Left colon (tissue), 2 donors: ENCODE data around the gene MRE11. TPM values are rescaled to one million over a fixed set of nuclear protein-coding genes. Genes with fewer than 3 reads are reported as not detected.

Experiments
- ATAC-seq: fragments of 200-7000 bp; cut with Tn5 transposase; one replicate; pipeline ENCODE4 v1.9.1; 2020; ENCODE audit warnings: mild to moderate bottlenecking, moderate library complexity
- DNase-seq, 2 donors: peaks; one replicate each; pipeline ENCODE4 v3.0.0-alpha.2; 2020
- intact Hi-C, 2 donors: fragments of 100-400 bp; cut with DNase I in 1 of 2; cut with micrococcal nuclease in 1 of 2; formaldehyde crosslinking; loops; one replicate each; pipeline versions ENCODE4 v1.11.2 to v1.14.0; 2022; cut with DNase I, micrococcal nuclease
- total RNA-seq, 2 donors: library from RNA; stranded (reverse); fragmentation: NEBNext Ultra II Directional; extraction: Animal tissue kit (Norgen Biotek cat#: 25700); gene quantifications; one replicate each; pipeline ENCODE4 v1.2.1, GENCODE V29; 2021
- donor health status: DM: no; HTN: no; CAD: no.
- donor health status: DM: yes; HTN: yes; CAD: no.

The MRE11 gene
- total RNA-seq, 2 donors from 2014 or later: 10.5 to 11.4 TPM

GRCh38 chr11:94450048-94450447, 43.6 kb downstream of the MRE11 start:
- DNase-seq (no peak), ATAC-seq (no peak)
- intact Hi-C loops: no loop called here

- intact Hi-C loops: no loop called here
- ATAC-seq: peak; percentile 21
Observed at GRCh38 chr11:94449437-94449836, 44.2 kb downstream of the MRE11 start.

GRCh38 chr11:94449029-94449428, 44.6 kb downstream of the MRE11 start:
- ATAC-seq: no peak
- no peak for DNase-seq
- intact Hi-C loops: no loop called here

More at GRCh38 chr11:94449437-94449836, 44.2 kb downstream of the MRE11 start:
- DNase-seq: no peak

- intact Hi-C loops: no loop called here
- ATAC-seq (no peak), DNase-seq (no peak)
Observed at GRCh38 chr11:94447149-94447548, 46.5 kb downstream of the MRE11 start.

- DNase-seq (no peak), ATAC-seq (no peak)
- intact Hi-C loops: no loop called here
Observed at GRCh38 chr11:94445641-94446040, 48.0 kb downstream of the MRE11 start.

- DNase-seq (no peak), ATAC-seq (no peak)
- intact Hi-C loops: no loop called here
Observed at GRCh38 chr11:94433049-94433448, 60.6 kb downstream of the MRE11 start.

GRCh38 chr11:94424662-94425061, 69.0 kb downstream of the MRE11 start:
- intact Hi-C loops: no loop called here
- no peak for ATAC-seq
- no peak for DNase-seq

GRCh38 chr11:94424011-94424410, 69.6 kb downstream of the MRE11 start:
- intact Hi-C loops: no loop called here
- DNase-seq: no peak
- no peak for ATAC-seq

- intact Hi-C loops: no loop called here
- no peak for ATAC-seq
- DNase-seq: no peak
Observed at GRCh38 chr11:94423507-94423906, 70.1 kb downstream of the MRE11 start.

- DNase-seq: no peak
- ATAC-seq: no peak
- intact Hi-C loops: loop anchor here in 1 of 2 donors (10.0 kb wide), 1 partner anchor 523 kb away; no protein-coding TSS in a partner anchor
Observed at GRCh38 chr11:94418123-94418765, 75.4 kb downstream of the MRE11 start.

- DNase-seq (no peak), ATAC-seq (peak; percentile 39)
- intact Hi-C loops: loop anchor here in 1 of 2 donors (10.0 kb wide), 1 partner anchor 523 kb away; no protein-coding TSS in a partner anchor
Observed at GRCh38 chr11:94417386-94417987, 76.2 kb downstream of the MRE11 start.

- intact Hi-C loops: no loop called here
- ATAC-seq (no peak), DNase-seq (no peak)
Observed at GRCh38 chr11:94405062-94405833, 88.4 kb downstream of the MRE11 start.

GRCh38 chr11:94402355-94402754, 91.3 kb downstream of the MRE11 start:
- ATAC-seq (no peak), DNase-seq (no peak)
- intact Hi-C loops: no loop called here

GRCh38 chr11:94401773-94402265, 91.8 kb downstream of the MRE11 start:
- ATAC-seq: no peak
- intact Hi-C loops: no loop called here

GRCh38 chr11:94400839-94401772, 92.5 kb downstream of the MRE11 start, which contains the start of gene GPR83:
TSS of gene GPR83 (minus strand) at chr11:94401419. CDS start at chr11:94401247, 172 bp downstream.
- ATAC-seq (no peak), DNase-seq (no peak)

More at GRCh38 chr11:94401773-94402265, 91.8 kb downstream of the MRE11 start:
- DNase-seq: no peak

GRCh38 chr11:94400457-94400838, 93.2 kb downstream of the MRE11 start:
- intact Hi-C loops: no loop called here
- ATAC-seq (no peak), DNase-seq (no peak)

More at GRCh38 chr11:94400839-94401772, 92.5 kb downstream of the MRE11 start, which contains the start of gene GPR83:
- intact Hi-C loops: no loop called here

GRCh38 chr11:94400050-94400449, 93.6 kb downstream of the MRE11 start:
- intact Hi-C loops: no loop called here
- no peak for DNase-seq
- ATAC-seq: no peak

- ATAC-seq (no peak), DNase-seq (no peak)
- intact Hi-C loops: no loop called here
Observed at GRCh38 chr11:94398101-94398500, 95.5 kb downstream of the MRE11 start.
